ENCODE data around the gene FBXW11. TPM values are rescaled to one million over a fixed set of nuclear protein-coding genes. Genes with fewer than 3 reads are reported as not detected.

The FBXW11 gene
- total and polyA plus RNA-seq, 10 of the 15 experiments (the other 5 are each of a cell fraction or from before 2014, with no cell fraction given) = 4.3 to 61.5 (median 40.0) TPM

DNA sequence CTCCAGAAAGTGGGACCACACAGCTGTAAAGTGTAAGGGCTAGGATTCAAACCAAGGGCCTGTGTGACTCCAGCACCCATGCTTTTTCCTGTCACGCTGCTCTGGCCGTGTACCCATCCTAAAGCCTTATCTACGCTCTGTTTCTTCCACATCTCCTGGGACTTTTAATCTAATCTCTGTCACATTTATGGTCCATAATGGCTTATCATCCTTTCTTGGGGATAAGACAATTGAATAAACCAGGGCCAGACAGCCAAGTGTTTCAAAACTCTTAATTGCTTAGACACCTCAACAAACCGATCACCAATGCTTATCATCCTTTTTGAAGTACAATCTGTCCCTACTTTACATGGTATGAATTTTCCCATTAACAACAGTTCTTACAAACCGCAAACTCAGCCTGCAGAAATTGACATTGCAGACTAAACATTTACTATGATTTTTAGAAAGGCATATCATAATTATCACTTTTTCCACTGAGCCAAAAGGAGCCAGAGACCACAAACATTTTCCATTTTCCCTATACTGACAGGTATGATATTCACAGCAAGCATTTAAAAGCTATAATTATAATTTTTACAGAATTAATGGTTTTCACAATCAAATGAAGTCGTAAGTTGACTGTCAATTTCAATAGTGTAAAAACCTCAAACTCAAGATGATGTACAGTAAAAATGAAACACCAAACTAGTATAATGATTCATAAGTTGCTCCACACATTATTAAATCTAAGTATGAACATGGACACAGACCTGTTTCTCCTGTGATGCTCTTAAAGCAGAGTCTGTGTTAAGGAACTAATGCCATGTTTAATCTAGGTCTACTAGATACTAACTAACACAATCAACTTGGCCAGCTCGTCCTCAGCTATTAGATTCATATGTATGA lies 99.5 kb downstream of the FBXW11 start (continued):
- TF ChIP-seq, protein P1, sequence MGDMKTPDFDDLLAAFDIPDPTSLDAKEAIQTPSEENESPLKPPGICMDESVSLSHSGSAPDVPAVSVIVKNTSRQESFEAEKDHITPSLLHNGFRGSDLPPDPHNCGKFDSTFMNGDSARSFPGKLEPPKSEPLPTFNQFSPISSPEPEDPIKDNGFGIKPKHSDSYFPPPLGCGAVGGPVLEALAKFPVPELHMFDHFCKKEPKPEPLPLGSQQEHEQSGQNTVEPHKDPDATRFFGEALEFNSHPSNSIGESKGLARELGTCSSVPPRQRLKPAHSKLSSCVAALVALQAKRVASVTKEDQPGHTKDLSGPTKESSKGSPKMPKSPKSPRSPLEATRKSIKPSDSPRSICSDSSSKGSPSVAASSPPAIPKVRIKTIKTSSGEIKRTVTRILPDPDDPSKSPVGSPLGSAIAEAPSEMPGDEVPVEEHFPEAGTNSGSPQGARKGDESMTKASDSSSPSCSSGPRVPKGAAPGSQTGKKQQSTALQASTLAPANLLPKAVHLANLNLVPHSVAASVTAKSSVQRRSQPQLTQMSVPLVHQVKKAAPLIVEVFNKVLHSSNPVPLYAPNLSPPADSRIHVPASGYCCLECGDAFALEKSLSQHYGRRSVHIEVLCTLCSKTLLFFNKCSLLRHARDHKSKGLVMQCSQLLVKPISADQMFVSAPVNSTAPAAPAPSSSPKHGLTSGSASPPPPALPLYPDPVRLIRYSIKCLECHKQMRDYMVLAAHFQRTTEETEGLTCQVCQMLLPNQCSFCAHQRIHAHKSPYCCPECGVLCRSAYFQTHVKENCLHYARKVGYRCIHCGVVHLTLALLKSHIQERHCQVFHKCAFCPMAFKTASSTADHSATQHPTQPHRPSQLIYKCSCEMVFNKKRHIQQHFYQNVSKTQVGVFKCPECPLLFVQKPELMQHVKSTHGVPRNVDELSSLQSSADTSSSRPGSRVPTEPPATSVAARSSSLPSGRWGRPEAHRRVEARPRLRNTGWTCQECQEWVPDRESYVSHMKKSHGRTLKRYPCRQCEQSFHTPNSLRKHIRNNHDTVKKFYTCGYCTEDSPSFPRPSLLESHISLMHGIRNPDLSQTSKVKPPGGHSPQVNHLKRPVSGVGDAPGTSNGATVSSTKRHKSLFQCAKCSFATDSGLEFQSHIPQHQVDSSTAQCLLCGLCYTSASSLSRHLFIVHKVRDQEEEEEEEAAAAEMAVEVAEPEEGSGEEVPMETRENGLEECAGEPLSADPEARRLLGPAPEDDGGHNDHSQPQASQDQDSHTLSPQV (IDR thresholded peaks at IDR 0.05) = no peak
- peak; percentile 20; the same call in 1 of the 2 replicates for TF ChIP-seq IKZF1 (conservative IDR thresholded peaks at IDR 0.05)
- TF ChIP-seq SUZ12 (IDR thresholded peaks at IDR 0.05; ENCODE audit: unreplicated experiment) = no peak
- TF ChIP-seq HDAC2 (IDR thresholded peaks at IDR 0.05) = no peak
- TF ChIP-seq ZBED1 (IDR thresholded peaks at IDR 0.05; ENCODE audit: borderline replicate concordance) = no peak
- no peak for TF ChIP-seq SPI1 (IDR thresholded peaks at IDR 0.05; ENCODE audit: borderline replicate concordance, insufficient read depth, low read depth, low read length)
- TF ChIP-seq ETV6 (conservative IDR thresholded peaks at IDR 0.05 in 1 of 2, IDR thresholded peaks at IDR 0.05 in 1 of 2; ENCODE audit: borderline replicate concordance in 1 of 2, low read depth in 1 of 2) = no peak
- TF ChIP-seq CREB1 (IDR thresholded peaks at IDR 0.05; ENCODE audit: low read depth) = no peak
- TF ChIP-seq CEBPB (IDR thresholded peaks at IDR 0.05; ENCODE audit: borderline replicate concordance in 1 of 2, low read depth in 2 of 2, low read length in 2 of 2) = 0 out of 4 replicates have a peak, but pooled peaks of 1 of the 2 experiments have one; percentile 18
- TF ChIP-seq SRF (IDR thresholded peaks at IDR 0.05; ENCODE audit: low read depth in 2 of 2, low read length in 2 of 2) = no peak
- no peak for TF ChIP-seq YBX1 (IDR thresholded peaks at IDR 0.05)
- TF ChIP-seq HDAC6 (IDR thresholded peaks at IDR 0.05; ENCODE audit: unreplicated experiment) = no peak
- peak; percentile 37; the same call in 1 of the 2 replicates for TF ChIP-seq DPF2 (IDR thresholded peaks at IDR 0.05)
- TF ChIP-seq YY1 (IDR thresholded peaks at IDR 0.05; ENCODE audit: low read depth, low read length) = no peak
- no peak for TF ChIP-seq MTA3 (IDR thresholded peaks at IDR 0.05; ENCODE audit: borderline replicate concordance, low read length)
- TF ChIP-seq FOS (IDR thresholded peaks at IDR 0.05; ENCODE audit: borderline replicate concordance, extremely low read depth, insufficient read length) = no peak
- no peak for TF ChIP-seq KLF5 (IDR thresholded peaks at IDR 0.05; ENCODE audit: partially characterized antibody)
- peak; percentile 52; the same call in 1 of the 2 replicates for TF ChIP-seq IRF4 (IDR thresholded peaks at IDR 0.05; ENCODE audit: low read depth, low read length)
- TF ChIP-seq ZNF384 (IDR thresholded peaks at IDR 0.05; ENCODE audit: borderline replicate concordance, low read depth, low read length) = no peak
- TF ChIP-seq, protein P2, sequence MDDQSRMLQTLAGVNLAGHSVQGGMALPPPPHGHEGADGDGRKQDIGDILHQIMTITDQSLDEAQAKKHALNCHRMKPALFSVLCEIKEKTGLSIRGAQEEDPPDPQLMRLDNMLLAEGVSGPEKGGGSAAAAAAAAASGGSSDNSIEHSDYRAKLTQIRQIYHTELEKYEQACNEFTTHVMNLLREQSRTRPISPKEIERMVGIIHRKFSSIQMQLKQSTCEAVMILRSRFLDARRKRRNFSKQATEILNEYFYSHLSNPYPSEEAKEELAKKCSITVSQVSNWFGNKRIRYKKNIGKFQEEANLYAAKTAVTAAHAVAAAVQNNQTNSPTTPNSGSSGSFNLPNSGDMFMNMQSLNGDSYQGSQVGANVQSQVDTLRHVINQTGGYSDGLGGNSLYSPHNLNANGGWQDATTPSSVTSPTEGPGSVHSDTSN (IDR thresholded peaks at IDR 0.05; ENCODE audit: insufficient replicate concordance, low read depth, low read length) = no peak
